PC-3 (cell line): Measurements from ENCODE around the gene CHTOP. TPM values are rescaled to one million over a fixed set of nuclear protein-coding genes. Genes with fewer than 3 reads are reported as not detected.

Experiments used
- ATAC-seq: fragments of 200-7000 bp; cut with Tn5 transposase; 2 replicates; pipeline ENCODE4 v1.9.1; 2020; ENCODE audit warnings: mild to moderate bottlenecking, moderate library complexity
- BruUV-seq: library from RNA; stranded (reverse); fragments of 400-500 nt; replicated peaks from 2 replicates; lab custom pipeline; 2021; lab: Mats Ljungman, UMichigan
- CTCF ChIA-PET: fragments of 300-600 bp; sonication (Branson Sonifier 250); formaldehyde crosslinking; loops from one replicate; lab custom pipeline; 2022; ENCODE audit warnings: antibody characterized with exemption; lab: Charles Lee
- POLR2A ChIA-PET: fragments of 300-600 bp; sonication (Branson Sonifier 250); formaldehyde crosslinking; loops from one replicate; lab custom pipeline; 2022; ENCODE audit warnings: antibody characterized with exemption; ENCODE audit not compliant: unreplicated experiment; lab: Charles Lee
- DNase-seq: peaks from one replicate; pipeline ENCODE4 v3.0.0-alpha.2; 2015
- H2AFZ ChIP-seq: fragments of 300-600 bp; sonication (generic); 2 replicates; pipeline ENCODE4 v1.6.0; 2016; ENCODE audit warnings: antibody characterized with exemption, low read length
- H3F3A ChIP-seq: fragments of 300-600 bp; sonication (generic); one replicate; pipeline ENCODE4 v1.6.0; 2017; ENCODE audit warnings: antibody characterized with exemption, low read length, control low read depth, mild to moderate bottlenecking; ENCODE audit not compliant: unreplicated experiment
- H3K27ac ChIP-seq: fragments of 300-600 bp; sonication (generic); 2 replicates; pipeline ENCODE4 v1.5.1; 2016; ENCODE audit warnings: mild to moderate bottlenecking, low read length
- H3K27me3 ChIP-seq: fragments of 300-600 bp; sonication (generic); 2 replicates; pipeline ENCODE4 v1.6.1; 2016; ENCODE audit warnings: low read length, mixed read lengths
- H3K36me3 ChIP-seq: fragments of 300-600 bp; sonication (generic); 2 replicates; pipeline ENCODE4 v1.6.1; 2016; ENCODE audit warnings: low read depth, mixed run types, low read length, mixed read lengths
- H3K4me1 ChIP-seq: fragments of 300-600 bp; sonication (generic); 2 replicates; pipeline ENCODE4 v1.5.1; 2016; ENCODE audit warnings: low read length; ENCODE audit not compliant: insufficient read depth
- H3K4me2 ChIP-seq: fragments of 300-600 bp; sonication (generic); 2 replicates; pipeline ENCODE4 v1.6.0; 2016; ENCODE audit warnings: low read length
- H3K4me3 ChIP-seq: fragments of 300-600 bp; sonication (generic); 2 replicates; pipeline ENCODE4 v1.5.1; 2016; ENCODE audit warnings: mild to moderate bottlenecking, low read length, mixed read lengths
- H3K79me2 ChIP-seq: fragments of 300-600 bp; sonication (generic); 2 replicates; pipeline ENCODE4 v1.6.1; 2017; ENCODE audit warnings: low read length, mixed read lengths
- H3K9ac ChIP-seq: fragments of 300-600 bp; sonication (generic); 2 replicates; pipeline ENCODE4 v1.6.0; 2016; ENCODE audit warnings: mild to moderate bottlenecking, low read length
- H3K9me2 ChIP-seq: fragments of 300-600 bp; sonication (generic); replicated peaks from 2 replicates; pipeline ENCODE4 v1.6.1; 2016; ENCODE audit warnings: mixed run types, low read length, mixed read lengths
- H3K9me3 ChIP-seq: fragments of 300-600 bp; sonication (generic); 2 replicates; pipeline ENCODE4 v1.6.1; 2016; ENCODE audit warnings: low read length, mixed read lengths
- H4K20me1 ChIP-seq: fragments of 300-600 bp; sonication (generic); 2 replicates; pipeline ENCODE4 v1.6.1; 2016; ENCODE audit warnings: low read length, mixed read lengths
- EZH2 ChIP-seq: fragments of 300-600 bp; sonication (generic); IDR thresholded peaks from one replicate; pipeline ENCODE4 v1.6.1; 2017; ENCODE audit warnings: antibody characterized with exemption, mild to moderate bottlenecking, low read length; ENCODE audit not compliant: unreplicated experiment
- EZH2phosphoT487 ChIP-seq: fragments of 300-600 bp; sonication (generic); IDR thresholded peaks from 2 replicates; pipeline ENCODE4 v1.6.1; 2018; ENCODE audit warnings: mild to moderate bottlenecking, antibody characterized with exemption, low read length, borderline replicate concordance
- intact Hi-C: fragments of 100-400 bp; cut with micrococcal nuclease; formaldehyde crosslinking; loops from 2 replicates; pipeline ENCODE4 v1.9.0; 2023
- total RNA-seq: library from RNA; depleted of rRNA; stranded (reverse); fragments of >200 nt; gene quantifications from 2 replicates; pipeline ENCODE4 v1.2.3, GENCODE V29; 2014
- TF ChIP-seq, protein P1 (sequence below): fragments of 300-600 bp; sonication (generic); conservative IDR thresholded peaks from 2 replicates; pipeline ENCODE4 v1.5.1; 2017; ENCODE audit warnings: antibody characterized with exemption, low read depth, mild to moderate bottlenecking, low read length

CHTOP gene
- total RNA-seq, 1 experiment from 2014 or later: 101 TPM

DNA sequence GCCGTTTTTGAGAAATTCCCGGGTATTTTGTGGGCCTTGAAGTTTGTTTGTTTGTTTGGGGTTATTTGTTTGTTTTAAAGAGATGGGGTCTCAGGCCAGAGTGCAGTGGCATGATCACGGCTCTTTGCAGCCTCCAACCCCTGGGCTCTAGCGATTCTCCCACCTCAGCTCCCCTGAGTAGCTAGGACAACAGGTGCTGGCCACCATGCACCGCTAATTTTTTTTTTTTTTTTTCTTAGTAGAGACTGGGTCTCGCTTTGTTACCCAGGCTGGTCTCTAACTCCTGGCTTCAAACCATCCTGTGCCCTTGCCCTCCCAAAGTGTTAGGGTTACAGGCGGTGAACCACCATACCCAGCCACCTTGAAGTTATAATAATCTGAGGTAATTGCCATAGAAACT, 2.0 kb downstream of the CHTOP start:
- no peak for DNase-seq
- Histone ChIP-seq H3K4me1 (peaks cover 18% of the 10 kb centered on the region), H3K36me3 (peaks cover 44% of the 10 kb centered on the region), H3K27me3 (no peaks in the 10 kb centered on the region), H3K4me2 (peak overlapping the region; percentile 94), H2AFZ (no peak overlapping the region), H3K79me2 (peaks cover 75% of the 10 kb centered on the region), H3K9me3 (no peaks in the 10 kb centered on the region), H3K4me3 (peak overlapping the region; percentile 83), H3K27ac (peak overlapping the region; percentile 1; the same call in 1 of the 2 replicates), H4K20me1 (peaks cover 18% of the 10 kb centered on the region; the same call in 1 of the 2 replicates), H3K9me2 (no peaks in the 10 kb centered on the region), H3K9ac (peak overlapping the region; percentile 99), H3F3A (peaks cover 4% of the 10 kb centered on the region)
- intact Hi-C loops: loop anchor here (2.0 kb wide), 1 partner anchor 23 kb away; the partner anchor contains the start of gene SNAPIN
- POLR2A ChIA-PET: interaction anchor here (0.6 to 1.7 kb wide), 3 partner anchors 23 to 70 kb away, joined by 4 to 20 read pairs (median 4); partner anchors contain the start of gene S100A16
- TF ChIP-seq EZH2phosphoT487 (no peak), EZH2 (no peak)
- TF ChIP-seq, protein P1, sequence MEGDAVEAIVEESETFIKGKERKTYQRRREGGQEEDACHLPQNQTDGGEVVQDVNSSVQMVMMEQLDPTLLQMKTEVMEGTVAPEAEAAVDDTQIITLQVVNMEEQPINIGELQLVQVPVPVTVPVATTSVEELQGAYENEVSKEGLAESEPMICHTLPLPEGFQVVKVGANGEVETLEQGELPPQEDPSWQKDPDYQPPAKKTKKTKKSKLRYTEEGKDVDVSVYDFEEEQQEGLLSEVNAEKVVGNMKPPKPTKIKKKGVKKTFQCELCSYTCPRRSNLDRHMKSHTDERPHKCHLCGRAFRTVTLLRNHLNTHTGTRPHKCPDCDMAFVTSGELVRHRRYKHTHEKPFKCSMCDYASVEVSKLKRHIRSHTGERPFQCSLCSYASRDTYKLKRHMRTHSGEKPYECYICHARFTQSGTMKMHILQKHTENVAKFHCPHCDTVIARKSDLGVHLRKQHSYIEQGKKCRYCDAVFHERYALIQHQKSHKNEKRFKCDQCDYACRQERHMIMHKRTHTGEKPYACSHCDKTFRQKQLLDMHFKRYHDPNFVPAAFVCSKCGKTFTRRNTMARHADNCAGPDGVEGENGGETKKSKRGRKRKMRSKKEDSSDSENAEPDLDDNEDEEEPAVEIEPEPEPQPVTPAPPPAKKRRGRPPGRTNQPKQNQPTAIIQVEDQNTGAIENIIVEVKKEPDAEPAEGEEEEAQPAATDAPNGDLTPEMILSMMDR: no peak
- no TSS peak for BruUV-seq
- no peak for ATAC-seq
- CTCF ChIA-PET: interaction anchor here (2.5 kb wide), 1 partner anchor 63 kb away, joined by 25 read pairs; no protein-coding TSS in a partner anchor

DNA sequence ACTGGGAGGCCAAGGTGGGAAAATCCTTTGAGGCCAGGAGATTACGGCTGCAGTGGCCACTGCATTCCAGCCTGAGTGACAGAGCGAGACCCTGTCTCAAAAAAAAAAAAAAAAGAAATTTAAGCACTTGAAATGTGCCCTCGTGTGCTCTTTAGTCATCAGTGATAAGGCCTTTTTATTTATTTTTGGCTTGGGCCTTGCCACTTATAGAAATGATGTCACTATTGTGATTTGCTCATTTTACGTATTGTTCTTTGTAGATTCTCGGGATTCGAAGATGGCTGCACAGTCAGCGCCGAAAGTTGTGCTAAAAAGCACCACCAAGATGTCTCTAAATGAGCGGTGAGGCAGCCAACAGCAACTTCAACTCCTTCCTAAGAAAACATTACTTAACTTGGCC, 2.4 kb downstream of the CHTOP start:
- CTCF ChIA-PET: no interaction called here

More for the DNA sequence above, 2.4 kb downstream of the CHTOP start:
- Histone ChIP-seq H3K9ac (no peak overlapping the region), H3K4me2 (peak overlapping the region; percentile 94), H3K9me2 (no peaks in the 10 kb centered on the region), H2AFZ (no peak overlapping the region), H3F3A (peaks cover 4% of the 10 kb centered on the region), H3K27me3 (no peaks in the 10 kb centered on the region), H3K36me3 (peaks cover 49% of the 10 kb centered on the region), H4K20me1 (peaks cover 18% of the 10 kb centered on the region; the same call in 1 of the 2 replicates), H3K79me2 (peaks cover 79% of the 10 kb centered on the region), H3K27ac (no peak overlapping the region), H3K4me1 (peaks cover 18% of the 10 kb centered on the region), H3K9me3 (no peaks in the 10 kb centered on the region), H3K4me3 (peak overlapping the region; percentile 83)
- ATAC-seq (no peak), DNase-seq (no peak)
- BruUV-seq: no TSS peak
- POLR2A ChIA-PET: no interaction called here
- intact Hi-C loops: no loop called here
- TF ChIP-seq EZH2phosphoT487 (no peak), EZH2 (no peak)
- TF ChIP-seq, protein P1: no peak
